SK-N-SH treated with all-trans-retinoic acid at 6 μM for 48 hours (cell line): ENCODE measurements around the gene SLC47A2.

ENCODE experiments used
- ARNTL ChIP-seq: fragments of 450-650 bp; formaldehyde crosslinking; IDR thresholded peaks from 2 replicates; pipeline ENCODE4 v1.5.0; 2020; ENCODE audit warnings: low read depth, mild to moderate bottlenecking, moderate library complexity, borderline replicate concordance
- BACH2 ChIP-seq: fragments of 250-450 bp; sonication (Bioruptor Pico); IDR thresholded peaks from 2 replicates; pipeline ENCODE4 v1.9.0; 2021; ENCODE audit warnings: mild to moderate bottlenecking, borderline replicate concordance
- CSDC2 ChIP-seq: fragments of 250-450 bp; sonication (Bioruptor Pico); IDR thresholded peaks from 2 replicates; pipeline ENCODE4 v1.5.0; 2020; ENCODE audit warnings: mild to moderate bottlenecking, moderate library complexity
- RARB ChIP-seq: fragments of 250-450 bp; sonication (Bioruptor Pico); IDR thresholded peaks from 2 replicates; pipeline ENCODE4 v1.8.0; 2021; ENCODE audit warnings: mild to moderate bottlenecking, moderate library complexity
- ZFP3 ChIP-seq: fragments of 250-450 bp; sonication (Bioruptor Pico); IDR thresholded peaks from 2 replicates; pipeline ENCODE4 v1.5.0; 2020; ENCODE audit warnings: mild to moderate bottlenecking, moderate library complexity
- ZFP30 ChIP-seq: fragments of 450-650 bp; formaldehyde crosslinking; IDR thresholded peaks from 2 replicates; pipeline ENCODE4 v1.5.0; 2022; ENCODE audit warnings: mild to moderate bottlenecking, moderate library complexity
- ZNF565 ChIP-seq: fragments of 450-650 bp; formaldehyde crosslinking; conservative IDR thresholded peaks from 2 replicates; pipeline ENCODE4 v1.5.0; 2020; ENCODE audit warnings: low read depth, mild to moderate bottlenecking, moderate library complexity
- ZNF70 ChIP-seq: fragments of 450-650 bp; formaldehyde crosslinking; IDR thresholded peaks from 2 replicates; pipeline ENCODE4 v1.5.0; 2020; ENCODE audit warnings: mild to moderate bottlenecking, moderate library complexity
- TF ChIP-seq, protein P1 (sequence below): fragments of 250-450 bp; sonication (Bioruptor Pico); IDR thresholded peaks from 2 replicates; pipeline ENCODE4 v1.8.0; 2021; ENCODE audit warnings: low read depth, mild to moderate bottlenecking, moderate library complexity, borderline replicate concordance
- TF ChIP-seq, protein P2 (sequence below): fragments of 250-450 bp; sonication (Bioruptor Pico); IDR thresholded peaks from 2 replicates; pipeline ENCODE4 v1.5.1; 2020; ENCODE audit warnings: low read depth, mild to moderate bottlenecking, moderate library complexity
- TF ChIP-seq, protein P3 (sequence below): fragments of 250-450 bp; sonication (Bioruptor Pico); IDR thresholded peaks from 2 replicates; pipeline ENCODE4 v1.8.0; 2020; ENCODE audit warnings: mild to moderate bottlenecking, moderate library complexity, borderline replicate concordance

DNA sequence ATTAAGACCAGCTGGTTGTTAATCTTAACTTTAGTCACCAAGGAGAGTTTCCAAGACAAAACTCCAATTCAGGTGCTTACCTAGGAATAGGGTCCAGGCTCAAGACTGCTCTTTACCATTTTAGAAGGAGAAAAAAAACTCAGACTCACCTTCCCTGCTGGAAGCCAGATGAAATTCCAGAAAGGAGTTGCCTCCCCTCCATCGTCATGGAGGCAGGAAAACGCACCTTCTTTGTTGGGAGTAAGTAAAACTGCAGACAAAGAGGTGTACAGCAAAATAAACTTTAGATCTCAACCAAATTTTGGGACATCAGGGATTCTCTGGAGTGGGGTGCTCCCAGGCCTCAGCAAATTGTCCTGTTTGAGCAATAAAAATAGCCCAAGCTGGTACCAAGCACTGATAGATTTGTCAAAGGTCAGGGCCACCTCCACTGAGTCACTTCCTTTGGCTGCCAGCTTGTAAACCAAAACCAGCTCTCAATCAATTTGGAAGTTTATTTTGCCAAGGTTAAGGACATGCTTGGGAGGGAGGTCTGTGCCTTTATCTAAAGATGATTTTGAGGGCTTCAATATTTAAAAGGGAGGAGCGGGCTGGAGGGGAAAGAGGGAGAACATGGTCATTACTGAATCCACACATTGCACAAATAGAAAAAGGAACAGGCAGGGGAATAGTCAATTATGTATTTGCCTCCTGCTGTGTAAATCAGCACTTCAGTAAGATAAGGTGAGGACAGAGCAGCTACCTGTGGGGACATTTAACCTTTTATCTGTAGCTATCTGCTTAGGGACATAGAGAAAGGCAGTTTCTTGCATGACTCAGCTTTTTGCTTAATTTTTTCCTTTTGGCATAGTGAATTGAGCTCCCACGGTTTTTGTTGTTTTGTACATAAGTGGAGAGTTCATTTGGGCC is 69.3 kb downstream of the SLC47A2 start:
- TF ChIP-seq BACH2 (no peak), RARB (CRISPR knock-in tag) (no peak), CSDC2 (no peak), ZFP30 (CRISPR knock-in tag) (no peak), ZNF565 (CRISPR knock-in tag) (no peak), ZNF70 (CRISPR knock-in tag) (no peak), ZFP3 (CRISPR knock-in tag) (no peak), ARNTL (no peak)
- TF ChIP-seq, protein P1, sequence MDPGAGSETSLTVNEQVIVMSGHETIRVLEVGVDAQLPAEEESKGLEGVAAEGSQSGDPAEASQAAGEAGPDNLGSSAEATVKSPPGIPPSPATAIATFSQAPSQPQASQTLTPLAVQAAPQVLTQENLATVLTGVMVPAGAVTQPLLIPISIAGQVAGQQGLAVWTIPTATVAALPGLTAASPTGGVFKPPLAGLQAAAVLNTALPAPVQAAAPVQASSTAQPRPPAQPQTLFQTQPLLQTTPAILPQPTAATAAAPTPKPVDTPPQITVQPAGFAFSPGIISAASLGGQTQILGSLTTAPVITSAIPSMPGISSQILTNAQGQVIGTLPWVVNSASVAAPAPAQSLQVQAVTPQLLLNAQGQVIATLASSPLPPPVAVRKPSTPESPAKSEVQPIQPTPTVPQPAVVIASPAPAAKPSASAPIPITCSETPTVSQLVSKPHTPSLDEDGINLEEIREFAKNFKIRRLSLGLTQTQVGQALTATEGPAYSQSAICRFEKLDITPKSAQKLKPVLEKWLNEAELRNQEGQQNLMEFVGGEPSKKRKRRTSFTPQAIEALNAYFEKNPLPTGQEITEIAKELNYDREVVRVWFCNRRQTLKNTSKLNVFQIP, result no peak
- TF ChIP-seq, protein P2, sequence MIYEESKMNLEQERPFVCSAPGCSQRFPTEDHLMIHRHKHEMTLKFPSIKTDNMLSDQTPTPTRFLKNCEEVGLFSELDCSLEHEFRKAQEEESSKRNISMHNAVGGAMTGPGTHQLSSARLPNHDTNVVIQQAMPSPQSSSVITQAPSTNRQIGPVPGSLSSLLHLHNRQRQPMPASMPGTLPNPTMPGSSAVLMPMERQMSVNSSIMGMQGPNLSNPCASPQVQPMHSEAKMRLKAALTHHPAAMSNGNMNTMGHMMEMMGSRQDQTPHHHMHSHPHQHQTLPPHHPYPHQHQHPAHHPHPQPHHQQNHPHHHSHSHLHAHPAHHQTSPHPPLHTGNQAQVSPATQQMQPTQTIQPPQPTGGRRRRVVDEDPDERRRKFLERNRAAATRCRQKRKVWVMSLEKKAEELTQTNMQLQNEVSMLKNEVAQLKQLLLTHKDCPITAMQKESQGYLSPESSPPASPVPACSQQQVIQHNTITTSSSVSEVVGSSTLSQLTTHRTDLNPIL, result no peak
- TF ChIP-seq, protein P3, sequence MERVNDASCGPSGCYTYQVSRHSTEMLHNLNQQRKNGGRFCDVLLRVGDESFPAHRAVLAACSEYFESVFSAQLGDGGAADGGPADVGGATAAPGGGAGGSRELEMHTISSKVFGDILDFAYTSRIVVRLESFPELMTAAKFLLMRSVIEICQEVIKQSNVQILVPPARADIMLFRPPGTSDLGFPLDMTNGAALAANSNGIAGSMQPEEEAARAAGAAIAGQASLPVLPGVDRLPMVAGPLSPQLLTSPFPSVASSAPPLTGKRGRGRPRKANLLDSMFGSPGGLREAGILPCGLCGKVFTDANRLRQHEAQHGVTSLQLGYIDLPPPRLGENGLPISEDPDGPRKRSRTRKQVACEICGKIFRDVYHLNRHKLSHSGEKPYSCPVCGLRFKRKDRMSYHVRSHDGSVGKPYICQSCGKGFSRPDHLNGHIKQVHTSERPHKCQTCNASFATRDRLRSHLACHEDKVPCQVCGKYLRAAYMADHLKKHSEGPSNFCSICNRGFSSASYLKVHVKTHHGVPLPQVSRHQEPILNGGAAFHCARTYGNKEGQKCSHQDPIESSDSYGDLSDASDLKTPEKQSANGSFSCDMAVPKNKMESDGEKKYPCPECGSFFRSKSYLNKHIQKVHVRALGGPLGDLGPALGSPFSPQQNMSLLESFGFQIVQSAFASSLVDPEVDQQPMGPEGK, result no peak
